Right cardiac atrium (tissue), 5 donors: ENCODE results near the gene COPE. TPM values are rescaled to one million over a fixed set of nuclear protein-coding genes. Genes with fewer than 3 reads are reported as not detected.
"Not testable (repeated sequence)": the region's sequence is repeated elsewhere in the genome, so short reads cannot be mapped to it uniquely, and the experiment has no call there.

Source experiments
- ATAC-seq, 2 donors: fragments of 200-7000 bp; cut with Tn5 transposase; one replicate each; pipeline versions ENCODE4 v1.8.0 to v1.9.1; 2020; ENCODE audit warnings: moderate library complexity in 2 of 2, mild to moderate bottlenecking in 1 of 2
- DNase-seq, 3 donors: peaks; one replicate each; pipeline ENCODE4 v3.0.0-alpha.2; 2020
- H3K27ac ChIP-seq: one replicate; pipeline ENCODE4 v1.5.1; 2013; ENCODE audit warnings: mild to moderate bottlenecking, low read length, control low read depth, moderate library complexity
- H3K27me3 ChIP-seq: one replicate; pipeline ENCODE4 v1.6.1; 2013; ENCODE audit not compliant: control insufficient read depth, insufficient read depth
- H3K4me1 ChIP-seq: one replicate; pipeline ENCODE4 v1.6.1; 2013; ENCODE audit warnings: low read length; ENCODE audit not compliant: control insufficient read depth, insufficient read depth
- H3K4me3 ChIP-seq: one replicate; pipeline ENCODE4 v1.5.1; 2013; ENCODE audit warnings: low read length, control low read depth
- H3K9me3 ChIP-seq: one replicate; pipeline ENCODE4 v1.6.1; 2013; ENCODE audit warnings: low read length; ENCODE audit not compliant: control insufficient read depth
- WGBS: extraction: QIAGEN DNeasy Blood & Tissue Kit; methylation state at CpG from one replicate; pipeline ENCODE4 v1.1.7; 2013; 5-methylcytosine and 5-hydroxymethylcytosine counted together
- intact Hi-C, 4 donors: fragments of 100-400 bp; cut with DNase I; formaldehyde crosslinking; loops; one replicate each; pipeline versions ENCODE4 v1.11.0 to v1.14.0; 2022 to 2023
- long read RNA-seq, 4 donors: library from polyadenylated mRNA; unstranded; transcript quantifications; one replicate each; pipeline ENCODE4 v2.0.0, GENCODE V29; 2020 to 2021
- polyA plus RNA-seq: library from polyadenylated mRNA; stranded (reverse); fragments of 200-250 nt; gene quantifications from one replicate; pipeline ENCODE4 v1.2.3, GENCODE V29; 2013
- total RNA-seq, 4 donors: library from RNA; stranded (reverse); fragmentation: NEBNext Ultra II Directional; extraction: Animal tissue kit (Norgen Biotek cat#: 25700); gene quantifications; one replicate each; pipeline ENCODE4 v1.2.1, GENCODE V29; 2021
- donor health status: healthy with polysubstance abuse.
- donor health status: DM: no; HTN: yes; CAD: no.
- donor health status: DM: no; HTN: no; CAD: no.
- donor health status: DM: no; HTN: yes; CAD: no; lungs with severe emphysema.
- donor health status: DM: yes; HTN: yes; CAD: no.

The COPE gene
- total RNA-seq, result 100 to 1,000 TPM; 108 to 157 (median 146) TPM
- polyA plus RNA-seq, result 180 TPM
- long read RNA-seq, donor 1, transcript COPE-201 (10 exons, 1,141 nt), result major isoform, 246 of 279 reads
- long read RNA-seq, donor 1, transcript COPE-202 (9 exons, 948 nt), result minor isoform, 7 of 279 reads
- long read RNA-seq, donor 1, partial matches to known transcripts, result 4 of 279 reads
- long read RNA-seq, donor 1, other reads (novel, unspliced or antisense), result 20 of 279 reads
- long read RNA-seq, donor 2, transcript COPE-201 (10 exons, 1,141 nt), result major isoform, 114 of 131 reads
- long read RNA-seq, donor 2, partial matches to known transcripts, result 2 of 131 reads
- long read RNA-seq, donor 2, other reads (novel, unspliced or antisense), result 11 of 131 reads
- long read RNA-seq, donor 3, transcript COPE-201 (10 exons, 1,141 nt), result major isoform, 341 of 369 reads
- long read RNA-seq, donor 3, partial matches to known transcripts, result 1 of 369 reads
- long read RNA-seq, donor 3, other reads (novel, unspliced or antisense), result 21 of 369 reads
- long read RNA-seq, donor 4, transcript COPE-201 (10 exons, 1,141 nt), result major isoform, 100 of 112 reads
- long read RNA-seq, donor 4, partial matches to known transcripts, result 0 of 112 reads
- long read RNA-seq, donor 4, other reads (novel, unspliced or antisense), result 10 of 112 reads

DNA sequence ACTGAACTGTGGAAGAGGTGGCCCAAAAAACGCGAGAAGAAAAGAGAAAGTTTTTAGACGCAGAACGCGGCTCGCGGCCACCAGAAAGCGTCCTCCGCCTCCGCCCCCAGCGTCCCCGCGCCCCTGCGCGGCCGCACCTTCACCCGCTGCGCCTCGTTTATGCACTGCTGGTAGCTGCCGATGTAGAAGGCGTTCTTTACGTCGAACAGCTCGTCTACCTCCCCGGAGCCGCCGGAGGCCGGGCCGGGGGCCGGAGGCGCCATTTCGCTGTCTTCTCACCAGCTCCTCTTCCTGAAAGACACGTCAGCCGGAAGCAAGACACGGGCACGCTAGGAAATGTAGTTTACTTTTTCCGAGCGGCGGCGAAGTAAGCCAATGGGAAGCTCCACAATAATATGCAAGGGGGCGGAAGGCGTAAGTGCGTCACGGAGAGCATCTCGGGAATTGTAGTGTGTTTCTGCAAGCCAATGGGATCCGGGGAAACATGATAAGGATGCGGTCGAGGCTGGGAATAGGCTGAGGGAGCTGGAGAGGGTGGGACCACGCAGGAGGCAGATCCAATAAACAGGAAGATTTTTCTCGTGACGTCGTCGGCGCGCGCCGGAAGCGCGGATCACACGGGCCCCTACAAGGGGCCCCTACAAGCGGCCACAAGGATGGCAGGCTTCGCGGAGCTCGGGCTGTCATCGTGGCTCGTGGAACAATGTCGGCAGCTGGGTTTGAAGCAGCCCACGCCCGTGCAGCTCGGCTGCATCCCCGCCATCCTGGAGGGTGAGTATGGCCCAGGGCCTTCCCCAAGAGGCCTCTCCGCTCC lies at the start of gene COPE, which contains the start of gene DDX49:
Gene COPE, minus strand, starts transcription at position 302 of the 814 bp plus-strand sequence. Its CDS starts 39 bp downstream, at position 263.
Gene DDX49, plus strand, starts transcription at position 630 of the 814 bp plus-strand sequence. Its CDS starts 27 bp downstream, at position 657.
- ATAC-seq, result peak; percentile 99
- Histone ChIP-seq H3K27me3 (no peaks in the 10 kb centered on the region), H3K27ac (peak within 1 kb of the TSS; percentile 97), H3K4me1 (peaks cover 4% of the 10 kb centered on the region), H3K9me3 (no peaks in the 10 kb centered on the region), H3K4me3 (peak within 1 kb of the TSS; percentile 94)
- intact Hi-C loops, result no loop called here
- under 1% methylated on average over 72 of the region's 72 CpGs for WGBS
- peak; percentile 97 to 99 (median 98) for DNase-seq

- intact Hi-C loops, result no loop called here
- DNase-seq (peak; percentile 53 to 85 (median 80)), ATAC-seq (peak; percentile 52 to 75)
- Histone ChIP-seq H3K4me1 (no peaks in the 10 kb centered on the region), H3K27ac (peak overlapping the region; percentile 68), H3K27me3 (no peaks in the 10 kb centered on the region), H3K4me3 (no peak overlapping the region), H3K9me3 (no peaks in the 10 kb centered on the region)
- 34% methylated on average over 11 of the region's 11 CpGs for WGBS
These were observed 48.4 kb upstream of the COPE start for GRCh38 chr19:18967358-18968146.

DNA sequence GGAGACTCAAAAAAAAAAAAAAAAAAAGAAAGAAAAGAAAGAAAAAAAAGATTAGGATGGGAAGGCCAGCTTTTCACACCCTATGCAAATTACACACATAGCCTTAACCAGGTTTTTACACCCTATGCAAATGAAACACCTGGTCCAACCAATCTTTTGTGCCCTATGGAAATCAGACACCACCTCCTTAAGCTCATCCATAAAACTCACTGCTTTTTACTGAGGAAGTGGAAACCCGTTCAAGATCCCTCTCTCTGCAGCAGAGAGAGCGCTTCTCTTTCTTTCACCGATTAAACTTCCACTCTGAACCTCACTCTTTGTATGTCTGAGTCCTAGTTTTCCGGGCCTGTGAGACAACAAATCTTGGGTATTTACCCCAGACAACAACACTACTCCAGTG lies 47.1 kb upstream of the COPE start:
- H3K4me3 ChIP-seq, result no peak overlapping the region
- H3K9me3 ChIP-seq, result no peaks in the 10 kb centered on the region
- DNase-seq, result no peak
- no peak for ATAC-seq
- H3K27ac ChIP-seq, result no peak overlapping the region
- intact Hi-C loops, result no loop called here
- no peaks in the 10 kb centered on the region for H3K4me1 ChIP-seq
- 62% methylated on average over 4 of the region's 4 CpGs for WGBS
- no peaks in the 10 kb centered on the region for H3K27me3 ChIP-seq

DNA sequence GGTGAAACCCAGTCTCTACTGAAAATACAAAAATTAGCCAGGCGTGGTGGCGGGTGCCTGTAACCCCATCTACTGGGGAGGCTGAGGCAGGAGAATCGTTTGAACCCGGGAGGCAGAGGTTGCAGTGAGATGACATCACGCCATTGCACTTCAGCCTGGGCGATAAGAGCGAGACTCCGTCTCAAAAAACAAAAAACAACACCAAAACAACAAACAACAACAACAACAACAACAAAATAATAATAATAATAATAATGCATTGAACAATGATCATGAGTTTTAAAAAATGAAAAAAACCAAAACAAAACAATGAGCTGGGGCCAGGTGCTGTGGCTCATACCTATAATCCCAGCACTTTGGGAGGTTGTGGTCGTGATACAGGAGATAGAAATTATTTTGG lies 44.9 kb upstream of the COPE start:
- H3K4me1 ChIP-seq, result no peaks in the 10 kb centered on the region
- H3K9me3 ChIP-seq, result no peaks in the 10 kb centered on the region
- 90% methylated on average over 9 of the region's 9 CpGs for WGBS
- H3K4me3 ChIP-seq, result no peak overlapping the region
- no peak overlapping the region for H3K27ac ChIP-seq
- H3K27me3 ChIP-seq, result no peaks in the 10 kb centered on the region
- no peak for DNase-seq
- ATAC-seq, result no peak
- intact Hi-C loops, result no loop called here

DNA sequence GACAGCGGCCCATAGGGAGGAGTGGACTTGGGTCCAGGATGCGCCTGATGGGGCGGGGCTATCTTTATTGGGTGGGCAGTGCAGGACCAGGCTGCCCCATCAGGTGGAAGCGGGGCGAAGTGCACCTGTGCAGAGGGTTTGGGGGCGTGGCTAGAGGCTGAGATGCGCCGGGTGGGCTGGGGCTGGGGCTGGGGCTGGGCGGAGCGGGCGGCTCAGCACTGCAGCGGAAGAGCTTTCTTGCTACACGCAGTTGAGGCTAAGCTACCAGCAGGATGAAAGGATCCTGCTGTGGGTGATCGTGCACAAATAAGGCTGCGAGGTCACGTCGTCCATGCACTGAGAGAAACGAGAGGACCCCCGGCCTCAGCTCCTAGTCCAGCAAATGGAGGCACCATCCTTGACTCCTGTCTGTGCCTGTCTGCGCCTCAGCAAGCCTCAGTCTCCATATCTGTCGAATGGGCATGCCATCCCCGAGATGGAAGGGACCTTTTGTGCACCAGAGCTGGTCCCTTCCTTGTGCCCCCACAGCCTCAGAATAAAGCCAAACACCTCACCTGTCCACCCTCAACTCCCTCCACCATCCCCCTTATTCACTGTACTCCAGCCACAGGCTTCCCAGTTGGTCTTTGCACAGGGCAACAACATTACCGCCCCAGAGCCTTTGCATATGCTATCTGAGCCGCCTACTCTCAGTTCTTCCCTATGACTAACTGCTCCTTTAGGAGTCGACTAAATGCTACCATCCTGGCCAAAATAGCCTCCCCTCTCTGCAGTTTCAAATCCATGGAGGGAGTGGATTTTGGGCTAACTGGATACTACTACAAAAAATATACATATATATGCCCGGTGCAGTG lies 42.8 kb upstream of the COPE start:
- Histone ChIP-seq H3K27ac (no peak overlapping the region), H3K9me3 (no peaks in the 10 kb centered on the region), H3K4me1 (no peaks in the 10 kb centered on the region), H3K4me3 (no peak overlapping the region), H3K27me3 (no peaks in the 10 kb centered on the region)
- ATAC-seq, result peak in 1 of 2 donors; percentile 29
- DNase-seq, result no peak
- 24% methylated on average over 26 of the region's 26 CpGs for WGBS
- intact Hi-C loops, result no loop called here

- ATAC-seq, result no peak
- Histone ChIP-seq H3K27me3 (no peaks in the 10 kb centered on the region), H3K4me1 (no peaks in the 10 kb centered on the region), H3K9me3 (no peaks in the 10 kb centered on the region), H3K27ac (no peak overlapping the region), H3K4me3 (no peak overlapping the region)
- intact Hi-C loops, result no loop called here
- no peak for DNase-seq
- 89% methylated on average over 4 of the region's 4 CpGs for WGBS
These were observed 41.2 kb upstream of the COPE start for GRCh38 chr19:18960370-18960769.

GRCh38 chr19:18955042-18955441 lies 35.9 kb upstream of the COPE start:
- ATAC-seq (no peak), DNase-seq (no peak)
- Histone ChIP-seq H3K9me3 (no peaks in the 10 kb centered on the region), H3K27me3 (no peaks in the 10 kb centered on the region), H3K4me1 (no peaks in the 10 kb centered on the region), H3K27ac (no peak overlapping the region), H3K4me3 (no peak overlapping the region)
- 96% methylated on average over 2 of the region's 2 CpGs for WGBS
- intact Hi-C loops, result no loop called here

DNA sequence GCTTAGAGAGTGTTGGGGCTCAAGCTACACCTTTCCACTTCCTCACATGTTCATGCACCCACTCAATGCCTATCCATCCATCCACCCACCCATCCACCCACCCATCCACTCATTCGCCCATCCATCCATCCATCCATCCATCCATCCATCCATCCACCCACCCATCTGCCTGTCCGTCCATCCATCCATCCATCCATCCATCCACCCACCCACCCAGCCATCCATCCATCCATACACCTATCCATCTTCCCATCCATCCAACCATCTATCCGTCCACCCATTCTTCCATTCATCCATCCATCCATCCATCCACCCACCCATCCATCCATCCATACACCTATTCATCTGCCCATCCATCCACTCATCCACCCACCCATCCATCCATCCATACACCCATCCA lies 34.9 kb upstream of the COPE start:
- intact Hi-C loops, result no loop called here
- H3K27ac ChIP-seq, result no peak overlapping the region
- ATAC-seq, result no peak
- no peaks in the 10 kb centered on the region for H3K27me3 ChIP-seq
- H3K4me1 ChIP-seq, result no peaks in the 10 kb centered on the region
- 93% methylated on average over 3 of the region's 3 CpGs for WGBS
- no peak overlapping the region for H3K4me3 ChIP-seq
- no peak for DNase-seq
- H3K9me3 ChIP-seq, result no peaks in the 10 kb centered on the region

- H3K27me3 ChIP-seq, H3K9me3 ChIP-seq, intact Hi-C loops, H3K4me3 ChIP-seq, ATAC-seq, DNase-seq, H3K4me1 ChIP-seq, H3K27ac ChIP-seq: not testable (repeated sequence)
- 57% methylated on average over 17 of the region's 17 CpGs for WGBS
These were observed 33.3 kb upstream of the COPE start for GRCh38 chr19:18952364-18953003.
